HCT116 (cell line): Measurements from ENCODE around the gene BCS1L.

Source experiments
- CTCF ChIP-seq, 3 experiments: fragments of 200-600 bp in 1 of 3; sonication (generic) in 1 of 3; IDR thresholded peaks in 2 of 3; conservative IDR thresholded peaks in 1 of 3; 2 replicates each; pipeline ENCODE4 v1.5.1; 2012 to 2017; ENCODE audit warnings: low read depth in 2 of 3, low read length in 2 of 3, antibody characterized with exemption in 1 of 3, borderline replicate concordance in 1 of 3, control low read depth in 1 of 3, mild to moderate bottlenecking in 1 of 3, mixed read lengths in 1 of 3, mixed run types in 1 of 3, moderate library complexity in 1 of 3; ENCODE audit not compliant: insufficient read depth in 1 of 3
- EZH2 ChIP-seq: fragments of 200-600 bp; sonication (generic); IDR thresholded peaks from 2 replicates; pipeline ENCODE4 v1.6.1; 2017; ENCODE audit warnings: antibody characterized with exemption, mixed run types
- EZH2phosphoT487 ChIP-seq: fragments of 200-600 bp; IDR thresholded peaks from 2 replicates; pipeline ENCODE4 v1.6.1; 2018; ENCODE audit warnings: antibody characterized with exemption, borderline replicate concordance
- FOSL1 ChIP-seq: IDR thresholded peaks from 2 replicates; pipeline ENCODE4 v1.6.1; 2012; ENCODE audit warnings: low read depth
- MAX ChIP-seq: IDR thresholded peaks from 2 replicates; pipeline ENCODE4 v1.6.1; 2012
- POLR2AphosphoS5 ChIP-seq: IDR thresholded peaks from 2 replicates; pipeline ENCODE4 v1.6.1; 2011; ENCODE audit warnings: mild to moderate bottlenecking, low read depth, low read length, moderate library complexity
- SP1 ChIP-seq: IDR thresholded peaks from 2 replicates; pipeline ENCODE4 v1.6.1; 2012; ENCODE audit warnings: low read depth
- SRF ChIP-seq: IDR thresholded peaks from 2 replicates; pipeline ENCODE4 v1.6.1; 2012; ENCODE audit warnings: low read depth
- ZFX ChIP-seq: fragments of 450-650 bp; IDR thresholded peaks from 2 replicates; pipeline ENCODE4 v1.6.1; 2017

GRCh38 chr2:218711550-218711929 is 52.1 kb downstream of the BCS1L start:
- TF ChIP-seq EZH2 = no peak
- TF ChIP-seq CTCF (IDR thresholded peaks at IDR 0.05 in 2 of 3, conservative IDR thresholded peaks at IDR 0.05 in 1 of 3; ENCODE audit: borderline replicate concordance in 1 of 3, insufficient read depth in 1 of 3, low read depth in 2 of 3, low read length in 2 of 3) = no peak
- no peak for TF ChIP-seq ZFX
- TF ChIP-seq SP1 = no peak
- TF ChIP-seq MAX = no peak
- TF ChIP-seq SRF = no peak
- no peak for TF ChIP-seq FOSL1
- TF ChIP-seq EZH2phosphoT487 = no peak
- no peak for TF ChIP-seq POLR2AphosphoS5
